Measurements from ENCODE around the gene FHIT.

FHIT gene

GRCh38 chr3:60294181-60294580 is 957.1 kb downstream of the FHIT start:
- no peak overlapping the region for H3K4me3 ChIP-seq (ENCODE audit: low read depth, low read length)
- no peaks in the 10 kb centered on the region for H3K36me3 ChIP-seq
- H3K4me1 ChIP-seq, result no peaks in the 10 kb centered on the region
- no peaks in the 10 kb centered on the region for H3K9me3 ChIP-seq
- no peak for TF ChIP-seq CTCF (IDR thresholded peaks at IDR 0.05; ENCODE audit: low read depth, low read length)
- no peaks in the 10 kb centered on the region for H3K27me3 ChIP-seq
- no peak for DNase-seq

- no peaks in the 10 kb centered on the region for H3K4me1 ChIP-seq
- no peak for TF ChIP-seq CTCF (IDR thresholded peaks at IDR 0.05; ENCODE audit: low read depth, low read length)
- H3K4me3 ChIP-seq (ENCODE audit: low read depth, low read length), result no peak overlapping the region
- no peaks in the 10 kb centered on the region for H3K27me3 ChIP-seq
- no peaks in the 10 kb centered on the region for H3K36me3 ChIP-seq
- no peaks in the 10 kb centered on the region for H3K9me3 ChIP-seq
- DNase-seq, result no peak
These were observed 960.1 kb downstream of the FHIT start for GRCh38 chr3:60291115-60291514.

- DNase-seq, result no peak
- H3K36me3 ChIP-seq, result no peaks in the 10 kb centered on the region
- H3K9me3 ChIP-seq, result no peaks in the 10 kb centered on the region
- no peaks in the 10 kb centered on the region for H3K27me3 ChIP-seq
- H3K4me3 ChIP-seq (ENCODE audit: low read depth, low read length), result no peak overlapping the region
- H3K4me1 ChIP-seq, result no peaks in the 10 kb centered on the region
- TF ChIP-seq CTCF (IDR thresholded peaks at IDR 0.05; ENCODE audit: low read depth, low read length), result no peak
These were observed 961.1 kb downstream of the FHIT start for GRCh38 chr3:60290122-60290492.

- Histone ChIP-seq H3K4me3 (ENCODE audit: low read depth, low read length) (no peak overlapping the region), H3K27me3 (no peaks in the 10 kb centered on the region)
- no peak for TF ChIP-seq CTCF (IDR thresholded peaks at IDR 0.05; ENCODE audit: low read depth, low read length)
These were observed 961.7 kb downstream of the FHIT start for GRCh38 chr3:60289341-60290121.

GRCh38 chr3:60282866-60283265 is 968.4 kb downstream of the FHIT start:
- Histone ChIP-seq H3K9me3 (no peaks in the 10 kb centered on the region), H3K4me3 (ENCODE audit: low read depth, low read length) (no peak overlapping the region)
- TF ChIP-seq CTCF (IDR thresholded peaks at IDR 0.05; ENCODE audit: low read depth, low read length), result no peak

More at GRCh38 chr3:60289341-60290121, 961.7 kb downstream of the FHIT start:
- DNase-seq, result no peak
- H3K9me3 ChIP-seq, result no peaks in the 10 kb centered on the region
- H3K36me3 ChIP-seq, result no peaks in the 10 kb centered on the region
- H3K4me1 ChIP-seq, result no peaks in the 10 kb centered on the region

GRCh38 chr3:60281970-60282369 is 969.3 kb downstream of the FHIT start:
- Histone ChIP-seq H3K36me3 (no peaks in the 10 kb centered on the region), H3K4me3 (ENCODE audit: low read depth, low read length) (no peak overlapping the region)
- DNase-seq, result no peak

More at GRCh38 chr3:60282866-60283265, 968.4 kb downstream of the FHIT start:
- H3K4me1 ChIP-seq, result no peaks in the 10 kb centered on the region
- no peak for DNase-seq
- no peaks in the 10 kb centered on the region for H3K27me3 ChIP-seq
- H3K36me3 ChIP-seq, result no peaks in the 10 kb centered on the region

More at GRCh38 chr3:60281970-60282369, 969.3 kb downstream of the FHIT start:
- no peaks in the 10 kb centered on the region for H3K27me3 ChIP-seq
- no peaks in the 10 kb centered on the region for H3K4me1 ChIP-seq
- TF ChIP-seq CTCF (IDR thresholded peaks at IDR 0.05; ENCODE audit: low read depth, low read length), result no peak
- H3K9me3 ChIP-seq, result no peaks in the 10 kb centered on the region
